GM12873 (cell line): Measurements from ENCODE around the gene ENO2.

Experiments
- CTCF ChIP-seq: IDR thresholded peaks from 2 replicates; pipeline ENCODE4 v1.5.1; 2012; ENCODE audit warnings: low read depth, mild to moderate bottlenecking, moderate library complexity, low read length, control low read depth; ENCODE audit not compliant: insufficient read depth; ENCODE audit errors: missing control alignments

ENO2 gene

GRCh38 chr12:6941267-6941666 lies 26.9 kb downstream of the ENO2 start:
- TF ChIP-seq CTCF: no peak

DNA sequence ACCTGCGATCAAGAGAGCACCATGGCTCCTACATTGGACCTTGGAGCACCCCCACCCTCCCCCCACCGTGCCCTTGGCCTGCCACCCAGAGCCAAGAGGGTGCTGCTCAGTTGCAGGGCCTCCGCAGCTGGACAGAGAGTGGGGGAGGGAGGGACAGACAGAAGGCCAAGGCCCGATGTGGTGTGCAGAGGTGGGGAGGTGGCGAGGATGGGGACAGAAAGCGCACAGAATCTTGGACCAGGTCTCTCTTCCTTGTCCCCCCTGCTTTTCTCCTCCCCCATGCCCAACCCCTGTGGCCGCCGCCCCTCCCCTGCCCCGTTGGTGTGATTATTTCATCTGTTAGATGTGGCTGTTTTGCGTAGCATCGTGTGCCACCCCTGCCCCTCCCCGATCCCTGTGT lies 27.4 kb downstream of the ENO2 start:
- no peak for TF ChIP-seq CTCF

DNA sequence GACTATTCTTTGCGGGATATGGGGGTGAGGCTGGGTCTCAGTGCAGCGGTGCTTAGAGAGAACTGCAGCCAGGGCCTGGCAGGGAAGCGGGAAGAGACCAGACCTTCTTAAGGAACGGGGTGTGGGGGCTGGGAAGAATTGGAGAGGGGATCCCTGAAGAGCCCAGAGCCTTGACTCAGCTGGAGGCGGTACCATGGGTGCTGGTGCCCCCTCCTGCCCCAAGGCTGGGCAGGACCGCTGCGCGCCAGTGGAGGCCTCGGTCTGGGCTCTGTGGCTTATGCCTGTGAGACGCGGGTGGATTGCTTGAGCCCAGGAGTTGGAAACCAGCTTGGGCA lies 27.9 kb downstream of the ENO2 start:
- no peak for TF ChIP-seq CTCF

GRCh38 chr12:6943389-6943721 lies 29.0 kb downstream of the ENO2 start:
- no peak for TF ChIP-seq CTCF

- TF ChIP-seq CTCF: peak; percentile 5
Measured at GRCh38 chr12:6943722-6944380, 29.5 kb downstream of the ENO2 start, which contains the start of the genes C12orf57 and RNU7-1. Gene C12orf57 (plus strand): TSS chr12:6944022. CDS start chr12:6944122, 100 bp downstream. Gene RNU7-1 (plus strand): TSS chr12:6943816.

DNA sequence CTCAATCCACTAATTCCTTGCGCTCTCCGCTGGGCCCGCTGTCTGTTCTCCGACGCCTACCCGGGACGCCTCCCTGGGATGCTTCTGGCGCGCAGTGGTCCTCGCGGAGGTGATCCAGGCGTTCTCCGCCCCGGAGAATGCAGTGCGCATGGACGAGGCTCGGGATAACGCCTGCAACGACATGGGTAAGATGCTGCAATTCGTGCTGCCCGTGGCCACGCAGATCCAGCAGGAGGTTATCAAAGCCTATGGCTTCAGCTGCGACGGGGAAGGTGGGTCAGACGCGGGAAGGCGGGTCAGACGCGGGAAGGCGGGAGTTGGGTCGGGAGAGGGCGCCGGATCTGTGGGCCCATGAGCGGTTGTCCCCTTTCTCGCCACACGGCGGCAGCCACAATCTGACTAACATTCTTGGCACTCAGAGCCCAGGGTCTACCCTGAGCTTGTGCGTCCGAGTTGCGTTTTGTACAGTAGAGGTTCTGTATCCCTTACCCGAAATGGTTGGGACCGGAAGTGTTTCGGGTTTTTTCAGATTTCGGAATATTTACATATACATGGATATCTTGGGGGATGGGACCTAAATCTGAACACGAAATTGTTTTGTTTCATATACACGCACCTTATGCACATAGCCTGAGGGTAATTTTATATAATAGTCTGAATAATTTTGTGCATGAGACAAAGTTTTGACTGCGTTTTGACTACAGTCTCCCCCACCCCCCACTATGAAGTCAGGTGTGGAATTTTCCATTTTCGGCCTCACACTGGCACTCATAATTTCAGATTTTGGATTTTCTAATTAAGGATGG lies 30.2 kb downstream of the ENO2 start:
- peak; percentile 89 for TF ChIP-seq CTCF

- TF ChIP-seq CTCF: no peak
Measured at GRCh38 chr12:6945613-6946012, 31.2 kb downstream of the ENO2 start.
